Fibroblast of pulmonary artery (primary cell): ENCODE data around the gene EFCAB6.

Experiments used
- DNase-seq: peaks from one replicate; pipeline ENCODE4 v3.0.0-alpha.2; 2010; ENCODE audit warnings: low read depth
- H3K4me3 ChIP-seq: replicated peaks from 2 replicates; pipeline ENCODE4 v1.5.1; 2011; ENCODE audit warnings: low read depth, mild to moderate bottlenecking, control low read depth, low read length, moderate library complexity
- CTCF ChIP-seq: IDR thresholded peaks from 2 replicates; pipeline ENCODE4 v1.5.1; 2011; ENCODE audit warnings: mild to moderate bottlenecking, control low read depth, low read length, inconsistent platforms; ENCODE audit errors: missing control alignments

The EFCAB6 gene

DNA sequence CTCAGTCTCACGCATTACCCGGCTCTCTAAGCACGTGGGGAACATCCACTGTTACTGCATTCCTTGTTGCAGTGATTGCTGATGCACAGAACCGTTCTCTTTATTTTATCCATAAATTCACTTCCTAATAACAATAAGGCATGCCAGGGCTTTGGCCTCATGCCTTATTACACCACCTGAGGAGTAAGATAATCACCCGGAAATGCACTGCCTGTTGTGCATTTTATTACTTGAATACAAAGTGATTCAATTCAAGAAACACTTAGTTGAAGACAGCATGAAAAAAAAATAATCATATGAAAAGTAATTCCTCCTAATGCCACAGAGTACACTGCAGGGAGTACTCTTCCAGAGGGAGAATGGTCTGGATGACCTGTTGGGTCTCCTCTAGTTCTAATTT is 19.2 kb downstream of the EFCAB6 start:
- no peak for TF ChIP-seq CTCF
- no peak for DNase-seq
- H3K4me3 ChIP-seq: no peak overlapping the region

GRCh38 chr22:43789452-43789851 is 22.7 kb downstream of the EFCAB6 start:
- no peak for TF ChIP-seq CTCF
- H3K4me3 ChIP-seq: no peak overlapping the region
- DNase-seq: peak; percentile 96

GRCh38 chr22:43783777-43784176 is 28.3 kb downstream of the EFCAB6 start:
- DNase-seq: peak; percentile 6
- peak; percentile 11 for TF ChIP-seq CTCF
- H3K4me3 ChIP-seq: no peak overlapping the region

- H3K4me3 ChIP-seq: no peak overlapping the region
- peak; percentile 10 for DNase-seq
- no peak for TF ChIP-seq CTCF
These were observed 29.7 kb downstream of the EFCAB6 start for GRCh38 chr22:43782448-43782847.

- H3K4me3 ChIP-seq: no peak overlapping the region
- no peak for TF ChIP-seq CTCF
- DNase-seq: peak; percentile 76
These were observed 34.8 kb downstream of the EFCAB6 start for GRCh38 chr22:43777286-43777685.

DNA sequence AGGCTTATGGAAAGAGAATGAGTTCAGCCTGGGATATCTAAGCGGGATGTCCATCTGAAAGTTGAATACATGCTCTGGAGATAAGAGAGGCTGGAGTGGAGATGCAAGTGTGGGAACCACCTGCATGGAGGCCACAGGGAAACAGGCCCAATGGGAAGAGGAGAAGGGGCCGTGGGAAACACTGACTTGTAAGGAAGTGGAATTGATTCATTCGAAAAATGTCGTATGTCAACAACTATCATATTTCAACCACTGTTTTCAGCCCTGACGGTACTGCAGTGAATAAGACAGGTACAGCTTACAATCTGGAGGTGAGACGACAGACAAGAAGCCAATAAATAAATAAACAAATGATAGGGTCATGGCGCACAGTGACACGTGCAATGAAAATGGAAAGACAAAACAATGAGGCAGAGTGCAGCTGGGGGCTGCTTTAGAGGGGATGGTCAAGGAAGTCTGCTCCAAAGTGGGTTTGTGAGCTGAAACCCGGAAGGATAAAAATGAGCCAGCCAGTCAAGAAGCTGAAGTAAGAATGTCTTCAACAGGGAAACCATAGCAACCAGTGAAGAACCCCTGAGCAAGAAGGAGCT is 35.9 kb downstream of the EFCAB6 start:
- no peak overlapping the region for H3K4me3 ChIP-seq
- no peak for DNase-seq
- TF ChIP-seq CTCF: no peak

- DNase-seq: no peak
- no peak for TF ChIP-seq CTCF
- H3K4me3 ChIP-seq: no peak overlapping the region
These were observed 37.7 kb downstream of the EFCAB6 start for GRCh38 chr22:43774318-43774915.
